ENCODE results near the gene CYB5R2.

The CYB5R2 gene

DNA sequence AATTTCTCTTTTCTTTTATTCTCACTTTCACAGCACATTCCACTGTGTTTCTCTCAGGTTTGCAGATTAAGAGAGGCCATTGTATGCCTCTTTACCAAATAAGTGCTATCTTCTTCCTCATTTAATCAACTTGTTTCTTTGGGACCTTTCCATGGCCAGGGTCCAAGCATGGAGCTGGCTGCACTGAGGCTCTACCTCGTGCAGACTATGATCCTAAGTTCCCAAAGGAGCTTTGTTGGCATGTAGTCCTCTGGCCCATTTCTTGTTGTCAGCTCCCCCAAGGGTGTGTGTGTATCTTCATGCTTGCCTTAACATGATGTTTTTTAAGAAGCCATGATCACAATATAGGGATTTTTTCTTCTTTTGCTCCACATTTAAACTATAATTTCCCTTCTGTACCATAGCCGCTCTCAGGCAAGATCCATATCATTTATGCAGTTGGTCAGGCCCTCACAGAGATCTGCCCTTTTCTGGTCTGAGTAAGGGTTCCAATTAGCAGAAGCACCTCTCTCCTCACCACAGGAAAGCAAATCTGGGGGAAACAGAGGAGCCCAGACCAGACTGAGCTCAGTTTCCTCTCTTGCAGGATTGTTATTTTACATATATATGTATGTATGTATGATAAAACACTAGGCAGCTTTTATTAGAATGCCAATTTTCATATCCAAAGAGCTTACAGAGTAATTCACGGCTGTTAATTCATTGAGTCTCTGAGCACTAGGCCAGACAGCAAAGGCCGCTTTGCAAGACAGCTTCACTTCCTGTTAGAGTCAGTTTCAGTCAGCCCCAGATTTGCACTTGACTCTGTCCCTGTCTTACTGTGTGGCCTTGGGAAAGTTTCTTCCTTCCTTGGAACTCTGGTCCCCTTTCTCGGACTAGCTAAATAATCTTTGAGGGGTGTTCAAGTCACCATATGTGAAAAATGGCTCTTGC is 34.3 kb downstream of the CYB5R2 start:
- no peak for DNase-seq (ENCODE audit: low read depth, low spot score)

DNA sequence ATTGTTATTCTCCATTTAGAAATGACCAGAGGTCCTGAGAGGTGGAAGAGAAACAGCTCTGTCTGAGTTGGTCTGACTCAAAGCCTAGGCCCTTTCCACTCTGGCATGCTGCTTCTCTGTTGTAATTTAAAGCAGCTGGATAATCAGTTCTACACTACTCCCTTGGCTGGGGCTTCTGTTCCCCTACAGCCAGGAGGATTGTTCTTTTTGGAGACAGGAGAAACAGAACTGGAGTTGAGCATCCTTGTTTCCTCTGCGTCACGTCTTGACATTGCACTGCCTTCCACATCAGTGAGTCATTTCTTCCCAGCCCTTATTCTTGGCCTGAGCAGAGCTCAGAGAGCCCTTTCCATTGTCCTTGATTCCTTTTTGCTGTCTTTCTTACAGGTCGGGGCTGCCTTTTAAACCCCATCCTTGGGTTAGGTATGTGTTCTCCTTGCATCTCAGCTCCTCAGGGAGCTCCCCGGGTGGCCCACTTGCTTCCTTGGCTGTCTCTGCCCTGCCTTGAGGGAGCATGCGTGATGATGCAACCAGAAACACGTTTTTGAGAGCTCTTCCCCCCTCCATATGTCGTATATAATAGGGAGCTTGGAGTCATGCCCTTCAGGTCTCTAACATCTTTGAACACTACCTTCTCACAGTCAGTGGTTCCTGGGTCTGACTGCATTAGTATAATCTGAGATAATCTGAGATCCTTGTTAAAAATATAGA is 35.7 kb downstream of the CYB5R2 start:
- DNase-seq (ENCODE audit: low read depth, low spot score): no peak

DNA sequence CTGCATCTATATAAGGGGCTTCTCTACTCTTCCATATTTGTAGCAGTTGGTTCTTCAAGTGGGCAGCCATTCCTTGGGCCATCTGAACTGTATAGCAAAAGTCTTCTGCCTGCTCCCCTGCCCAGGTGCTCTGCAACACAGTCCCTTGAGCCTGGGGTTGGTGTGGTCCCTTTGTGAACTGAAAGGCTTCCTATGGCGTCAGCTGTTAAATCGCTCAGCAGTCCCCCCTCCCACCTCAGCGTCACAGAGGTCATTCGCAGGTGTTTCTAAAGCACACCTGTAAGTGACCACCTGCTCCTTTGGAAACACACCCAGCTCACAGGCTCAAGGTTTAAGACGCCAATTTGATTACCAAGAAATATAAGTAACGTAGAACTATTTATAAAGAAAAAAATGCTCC is 37.0 kb downstream of the CYB5R2 start:
- no peak for DNase-seq (ENCODE audit: low read depth, low spot score)

DNA sequence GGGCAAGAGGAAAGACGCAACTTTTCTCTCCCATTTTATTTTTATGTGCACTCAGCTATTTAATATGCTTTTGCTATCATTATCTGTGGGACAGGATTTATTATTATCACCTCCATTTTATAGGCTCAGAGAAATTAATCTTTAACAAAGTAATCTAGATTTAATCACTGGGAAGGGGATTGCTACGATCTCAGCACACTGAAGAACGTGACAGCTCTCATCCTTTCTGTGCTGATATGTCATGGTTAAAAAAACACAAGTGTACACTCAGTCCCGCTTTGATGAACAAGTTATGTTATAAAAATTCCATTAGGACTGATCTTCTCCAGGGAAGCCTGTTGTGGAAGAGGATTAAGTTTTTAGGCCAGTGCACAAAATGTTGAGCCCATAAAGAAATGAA is 37.6 kb downstream of the CYB5R2 start:
- DNase-seq (ENCODE audit: low read depth, low spot score): no peak

DNA sequence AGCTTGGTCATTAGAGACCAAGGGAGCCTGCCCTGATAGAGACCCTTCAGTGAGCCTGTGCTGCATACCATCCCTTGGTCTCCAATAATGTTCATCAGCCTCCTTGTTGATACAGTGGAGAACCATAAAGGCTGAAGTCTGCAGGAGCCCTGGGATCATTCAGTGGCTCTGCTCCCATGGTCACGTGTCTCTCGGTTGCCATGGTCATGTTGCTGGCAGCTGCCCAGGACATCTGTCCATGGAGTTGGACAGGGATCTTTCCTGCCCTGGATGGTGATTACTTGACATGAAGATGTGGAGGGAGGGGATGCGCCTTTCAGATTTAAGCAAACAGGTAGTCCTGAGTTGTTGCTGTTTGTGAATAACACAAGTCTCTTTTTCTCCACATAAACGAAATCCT is 38.2 kb downstream of the CYB5R2 start:
- DNase-seq (ENCODE audit: low read depth, low spot score): no peak

DNA sequence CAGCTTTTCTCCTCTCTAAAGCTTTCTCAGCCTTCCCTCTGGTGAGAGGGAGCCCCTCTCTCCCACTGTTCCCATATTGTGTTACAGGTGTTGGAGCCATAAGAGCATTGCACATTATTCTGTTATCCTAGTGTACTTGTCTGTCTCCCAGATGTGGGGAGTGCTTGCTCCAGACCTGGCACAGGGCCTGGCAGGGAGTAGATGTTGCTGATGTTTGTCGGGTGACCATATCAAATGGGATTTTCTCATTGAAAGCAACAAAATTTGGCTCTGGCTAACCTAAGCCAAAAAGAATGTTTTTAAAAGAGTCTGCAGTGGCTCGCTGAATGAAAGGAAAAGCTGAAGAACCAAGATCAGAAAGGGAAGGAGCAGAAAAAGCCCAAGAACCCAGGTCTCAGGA is 41.1 kb downstream of the CYB5R2 start:
- no peak for DNase-seq (ENCODE audit: low read depth, low spot score)

DNA sequence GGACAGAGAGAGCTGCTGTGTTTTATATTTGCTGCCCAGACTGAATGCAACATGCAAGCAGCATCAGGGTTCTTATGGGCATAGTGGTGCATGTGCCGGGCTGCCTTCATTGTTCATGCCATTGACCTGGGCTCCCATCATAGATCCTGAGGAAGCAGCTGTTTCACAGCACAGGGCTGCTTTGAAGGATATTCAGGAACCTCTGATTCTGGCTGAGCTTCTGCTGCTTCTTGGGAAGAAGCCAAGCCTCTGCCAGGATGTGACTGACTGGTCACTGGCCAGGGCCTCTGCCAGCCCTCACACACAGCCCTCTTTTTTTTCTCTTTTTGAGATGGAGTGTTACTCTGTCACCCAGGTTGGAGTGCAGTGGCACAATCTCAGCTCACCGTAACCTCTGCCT is 43.3 kb downstream of the CYB5R2 start:
- no peak for DNase-seq (ENCODE audit: low read depth, low spot score)

DNA sequence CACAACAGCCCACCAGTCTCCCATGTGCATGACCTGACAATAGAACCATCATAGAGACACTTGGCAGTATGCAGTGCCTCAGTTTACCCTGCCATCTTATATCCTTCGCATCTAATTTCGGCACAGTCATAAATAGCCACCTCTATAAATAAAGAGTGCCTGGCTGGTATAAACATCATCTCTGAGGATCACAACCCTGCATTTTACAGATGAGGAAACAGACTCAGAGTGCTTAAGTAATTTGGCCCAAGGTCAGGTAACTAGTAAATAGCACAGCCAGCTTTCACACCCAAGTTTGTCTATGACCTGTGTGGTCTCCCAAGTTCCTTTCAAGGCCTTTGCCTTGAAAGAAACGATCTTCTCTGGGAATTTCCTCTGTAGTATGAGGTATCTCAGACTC is 44.6 kb downstream of the CYB5R2 start:
- no peak for DNase-seq (ENCODE audit: low read depth, low spot score)

DNA sequence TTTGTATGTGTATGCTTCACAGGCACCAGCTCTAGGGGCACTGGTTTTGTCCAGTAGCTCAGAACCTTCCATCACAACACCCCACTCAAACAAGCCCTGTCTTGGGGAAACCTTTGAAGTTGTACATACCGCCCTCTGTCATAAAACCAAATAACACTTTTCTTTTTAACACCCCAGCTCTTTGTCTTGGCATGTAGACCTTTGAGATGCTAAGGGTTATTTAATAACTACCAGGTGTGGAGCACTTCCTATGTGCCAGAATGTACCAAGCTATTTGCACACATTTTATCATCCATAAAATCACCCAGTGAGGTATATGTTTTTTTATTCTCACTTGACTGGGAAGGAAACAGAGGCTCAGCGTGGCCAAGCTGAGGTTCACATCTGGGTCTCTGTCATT is 50.6 kb downstream of the CYB5R2 start:
- DNase-seq (ENCODE audit: low read depth, low spot score): no peak

DNA sequence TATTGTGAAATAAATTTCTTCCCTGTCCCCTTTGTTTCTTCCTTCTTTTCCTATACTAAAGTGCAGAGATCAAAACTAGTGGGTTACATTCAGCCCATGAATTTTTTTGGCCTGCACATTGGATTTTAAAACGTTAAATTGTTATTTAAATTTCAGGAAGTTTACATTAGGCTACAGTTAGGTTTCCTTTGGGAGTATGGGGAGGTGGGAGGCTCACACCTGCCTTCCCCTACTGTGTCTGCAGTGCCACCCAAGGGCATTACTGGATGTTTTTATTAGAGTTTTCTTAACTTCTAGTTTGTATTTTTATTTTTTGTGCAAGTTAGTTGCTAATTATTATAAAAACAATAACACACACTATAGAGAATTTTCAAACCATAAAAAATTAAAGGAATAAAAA is 51.7 kb downstream of the CYB5R2 start:
- DNase-seq (ENCODE audit: low read depth, low spot score): no peak

DNA sequence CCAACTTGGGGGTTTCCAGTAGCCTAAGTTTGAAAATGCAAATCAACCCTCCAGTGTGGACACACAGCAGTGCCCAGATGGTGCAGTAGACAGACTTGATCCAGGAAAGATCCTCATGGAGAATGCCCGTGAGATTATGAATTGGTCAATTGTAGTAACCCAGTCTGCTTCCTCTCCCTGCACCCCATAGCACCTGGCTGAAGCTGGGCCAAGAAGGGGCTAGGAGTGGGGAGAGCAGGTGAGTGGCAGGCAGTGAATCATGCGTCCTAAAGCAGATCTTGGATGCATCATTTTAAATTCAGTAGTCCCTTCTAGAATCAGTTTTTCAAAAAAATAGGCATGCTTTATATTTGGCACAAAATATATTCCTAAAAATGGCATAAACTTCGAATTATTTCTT is 52.2 kb downstream of the CYB5R2 start:
- no peak for DNase-seq (ENCODE audit: low read depth, low spot score)

DNA sequence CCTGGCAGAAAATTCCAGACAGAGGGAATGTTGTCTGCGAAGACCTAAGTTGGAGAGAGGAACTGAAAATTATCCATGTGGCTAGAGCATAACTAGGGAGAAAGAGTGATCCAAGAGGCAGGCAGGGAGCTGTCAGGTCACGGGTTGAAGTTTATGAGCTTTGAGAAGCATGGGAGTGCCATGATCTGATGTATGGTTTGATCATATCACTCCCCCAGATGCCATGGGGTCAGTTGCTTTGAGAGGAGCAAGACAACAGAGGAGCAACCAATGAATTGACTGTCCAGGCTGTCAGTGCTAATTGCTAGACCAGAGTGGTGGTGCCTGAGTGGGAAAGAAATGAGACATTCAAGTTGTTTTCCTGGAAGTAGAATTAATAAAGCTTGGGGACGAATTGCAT is 54.0 kb downstream of the CYB5R2 start:
- no peak for DNase-seq (ENCODE audit: low read depth, low spot score)

DNA sequence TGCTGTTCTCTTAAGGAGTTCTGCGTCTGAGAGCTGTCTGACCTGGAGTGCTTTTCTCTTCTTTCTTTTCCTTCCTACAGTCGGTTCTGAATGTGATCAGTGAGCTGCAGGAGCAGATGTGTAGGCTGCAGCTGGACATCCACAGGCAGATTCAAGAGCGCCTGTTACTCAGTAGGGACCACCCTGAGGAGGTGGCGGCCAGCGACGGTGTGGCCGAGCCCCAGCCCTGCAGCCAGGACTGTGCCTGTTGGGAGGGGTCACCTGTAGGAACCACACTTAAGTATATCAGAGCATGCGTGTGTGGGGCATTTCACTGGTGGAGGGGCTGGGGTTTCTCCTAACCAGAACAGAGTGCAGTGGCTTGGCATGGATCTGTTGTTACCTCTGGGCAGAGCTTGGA is 56.3 kb downstream of the CYB5R2 start:
- no peak for DNase-seq (ENCODE audit: low read depth, low spot score)
